ENCODE results near the gene MRGPRG.

The MRGPRG gene

GRCh38 chr11:3223932-3224381 is 5.3 kb upstream of the MRGPRG start:
- no peaks in the 10 kb centered on the region for H3F3A ChIP-seq (ENCODE audit: insufficient read depth)
- H3K27me3 ChIP-seq (ENCODE audit: low read length) = no peaks in the 10 kb centered on the region
- no peaks in the 10 kb centered on the region for H3K36me3 ChIP-seq (ENCODE audit: low read length)
- H4K20me1 ChIP-seq (ENCODE audit: low read depth, low read length) = no peaks in the 10 kb centered on the region
- no peaks in the 10 kb centered on the region for H3K79me2 ChIP-seq (ENCODE audit: insufficient read depth, low read length)
- H3K9me3 ChIP-seq (ENCODE audit: insufficient read depth, low read length) = no peaks in the 10 kb centered on the region
- no peak for TF ChIP-seq CTCF (IDR thresholded peaks at IDR 0.05; ENCODE audit: insufficient read depth, low read length, poor library complexity, severe bottlenecking)
- TF ChIP-seq EZH2phosphoT487 (conservative IDR thresholded peaks at IDR 0.05; ENCODE audit: low read length) = no peak
- H3K4me2 ChIP-seq (ENCODE audit: low read depth, low read length, poor library complexity, severe bottlenecking) = no peak overlapping the region
- no peak overlapping the region for H3K4me3 ChIP-seq (ENCODE audit: insufficient read depth, low read length, poor library complexity, severe bottlenecking)
- no peaks in the 10 kb centered on the region for H3K9me2 ChIP-seq (replicated peaks; ENCODE audit: insufficient read depth, low read length)
- no peak overlapping the region for H3K9ac ChIP-seq (ENCODE audit: low read length)
- no peak overlapping the region for H2AFZ ChIP-seq (ENCODE audit: low read depth, low read length, severe bottlenecking)
- H3K27ac ChIP-seq (ENCODE audit: low read depth, low read length) = no peak overlapping the region

DNA sequence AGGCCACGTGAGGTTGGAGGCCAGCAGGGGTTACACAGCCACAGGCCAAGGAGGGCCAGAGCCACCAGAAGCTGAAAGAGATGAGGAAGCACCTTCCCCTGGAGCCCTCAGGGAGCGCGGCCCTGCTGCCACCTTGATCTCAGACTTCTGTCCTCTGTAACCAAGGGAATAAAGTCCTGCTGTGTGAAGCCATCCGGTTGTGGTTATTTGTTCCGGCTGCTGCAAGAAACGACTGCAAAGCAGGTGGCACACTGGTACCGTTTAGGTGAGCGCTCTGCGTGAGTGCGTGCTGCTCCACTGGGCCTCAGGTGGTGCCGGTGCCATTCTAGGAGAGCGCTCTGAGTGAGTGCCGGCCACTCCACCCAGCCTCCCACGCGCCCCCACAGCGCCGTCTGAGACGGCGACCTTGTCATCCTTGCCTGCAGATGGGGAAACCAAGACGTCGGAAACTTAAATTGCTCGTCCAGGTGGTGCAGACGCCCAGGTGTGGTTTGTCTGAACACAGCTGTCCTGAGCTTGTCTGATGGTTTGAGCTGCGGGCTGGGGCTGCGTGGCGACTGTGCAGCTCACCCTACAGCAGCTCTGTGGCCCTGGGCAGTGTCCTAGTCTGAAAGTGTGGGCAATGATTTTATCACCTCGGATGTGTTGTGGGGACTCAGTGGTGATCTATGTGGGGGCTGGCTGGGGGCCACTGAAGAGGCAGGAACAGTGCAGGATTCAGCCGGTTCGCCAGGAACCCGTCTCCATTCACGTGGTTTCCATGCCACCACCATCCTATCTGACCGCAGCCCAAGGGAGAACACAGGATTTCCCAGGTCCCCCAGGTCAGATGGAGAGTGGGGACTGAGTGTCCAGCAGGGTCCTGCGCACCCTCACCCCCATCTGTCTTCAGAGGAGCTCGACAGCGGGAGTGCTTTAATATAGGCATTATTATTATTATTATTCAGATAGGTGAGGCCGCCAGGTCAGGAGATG is 4.6 kb upstream of the MRGPRG start:
- Histone ChIP-seq H3K27me3 (ENCODE audit: low read length) (no peaks in the 10 kb centered on the region), H3K27ac (ENCODE audit: low read depth, low read length) (no peak overlapping the region), H3K9me2 (replicated peaks; ENCODE audit: insufficient read depth, low read length) (no peaks in the 10 kb centered on the region), H3K9me3 (ENCODE audit: insufficient read depth, low read length) (no peaks in the 10 kb centered on the region), H4K20me1 (ENCODE audit: low read depth, low read length) (no peaks in the 10 kb centered on the region), H2AFZ (ENCODE audit: low read depth, low read length, severe bottlenecking) (no peak overlapping the region), H3F3A (ENCODE audit: insufficient read depth) (no peaks in the 10 kb centered on the region), H3K36me3 (ENCODE audit: low read length) (no peaks in the 10 kb centered on the region), H3K9ac (ENCODE audit: low read length) (no peak overlapping the region), H3K4me3 (ENCODE audit: insufficient read depth, low read length, poor library complexity, severe bottlenecking) (no peak overlapping the region), H3K4me2 (ENCODE audit: low read depth, low read length, poor library complexity, severe bottlenecking) (no peak overlapping the region), H3K79me2 (ENCODE audit: insufficient read depth, low read length) (no peaks in the 10 kb centered on the region)
- no peak for TF ChIP-seq CTCF (IDR thresholded peaks at IDR 0.05; ENCODE audit: insufficient read depth, low read length, poor library complexity, severe bottlenecking)
- TF ChIP-seq EZH2phosphoT487 (conservative IDR thresholded peaks at IDR 0.05; ENCODE audit: low read length) = no peak

GRCh38 chr11:3222003-3222855 is 3.6 kb upstream of the MRGPRG start:
- Histone ChIP-seq H3K27me3 (ENCODE audit: low read length) (no peaks in the 10 kb centered on the region), H3K36me3 (ENCODE audit: low read length) (no peaks in the 10 kb centered on the region), H3F3A (ENCODE audit: insufficient read depth) (no peaks in the 10 kb centered on the region), H3K9me2 (replicated peaks; ENCODE audit: insufficient read depth, low read length) (no peaks in the 10 kb centered on the region), H3K4me3 (ENCODE audit: insufficient read depth, low read length, poor library complexity, severe bottlenecking) (no peak overlapping the region), H4K20me1 (ENCODE audit: low read depth, low read length) (no peaks in the 10 kb centered on the region), H2AFZ (ENCODE audit: low read depth, low read length, severe bottlenecking) (no peak overlapping the region), H3K4me2 (ENCODE audit: low read depth, low read length, poor library complexity, severe bottlenecking) (no peak overlapping the region), H3K79me2 (ENCODE audit: insufficient read depth, low read length) (no peaks in the 10 kb centered on the region), H3K9me3 (ENCODE audit: insufficient read depth, low read length) (no peaks in the 10 kb centered on the region), H3K27ac (ENCODE audit: low read depth, low read length) (no peak overlapping the region), H3K9ac (ENCODE audit: low read length) (no peak overlapping the region)
- TF ChIP-seq CTCF (IDR thresholded peaks at IDR 0.05; ENCODE audit: insufficient read depth, low read length, poor library complexity, severe bottlenecking) (no peak), EZH2phosphoT487 (conservative IDR thresholded peaks at IDR 0.05; ENCODE audit: low read length) (no peak)

Data from SU-DHL-6 (cell line).